Stomach (tissue), 4 donors: Measurements from ENCODE around the gene PRRX1.

Experiments used
- EP300 ChIP-seq: sonication (generic); formaldehyde crosslinking; IDR thresholded peaks from one replicate; pipeline ENCODE4 v1.6.1; 2017; ENCODE audit warnings: antibody characterized with exemption
- POLR2A ChIP-seq, 4 donors: fragments of 450-650 bp; IDR thresholded peaks; one replicate each; pipeline ENCODE4 v1.6.1; 2016; ENCODE audit warnings: antibody characterized with exemption in 4 of 4, control low read depth in 2 of 4, mild to moderate bottlenecking in 1 of 4, moderate library complexity in 1 of 4

DNA sequence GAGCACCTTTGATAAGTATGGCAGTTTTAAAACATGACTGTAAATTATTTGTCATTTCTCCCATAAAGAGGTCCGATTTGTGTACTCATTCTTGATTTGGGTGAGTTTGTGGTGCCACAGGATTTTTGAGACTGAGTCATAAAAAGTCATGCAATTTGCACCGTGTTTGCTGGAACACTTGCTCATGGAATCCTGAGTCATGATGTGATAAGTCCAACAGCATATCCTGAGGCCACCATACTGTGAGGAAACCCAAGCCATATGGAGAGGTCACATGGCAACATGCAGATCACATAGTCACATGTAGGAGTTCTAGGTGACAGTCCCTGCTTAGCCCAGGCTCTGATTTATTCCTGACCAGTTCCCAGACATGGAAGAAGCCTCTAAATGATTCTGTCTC lies 40.8 kb upstream of the PRRX1 start:
- TF ChIP-seq EP300, result no peak
- TF ChIP-seq POLR2A (IDR thresholded peaks at IDR 0.05), result no peak
